ENCODE results near the gene CTSE.

CTSE gene

GRCh38 chr1:205967554-205968335 is 56.0 kb downstream of the CTSE start:
- no peak for DNase-seq

- DNase-seq, result no peak
These were observed 58.4 kb downstream of the CTSE start for GRCh38 chr1:205965036-205965884.

DNA sequence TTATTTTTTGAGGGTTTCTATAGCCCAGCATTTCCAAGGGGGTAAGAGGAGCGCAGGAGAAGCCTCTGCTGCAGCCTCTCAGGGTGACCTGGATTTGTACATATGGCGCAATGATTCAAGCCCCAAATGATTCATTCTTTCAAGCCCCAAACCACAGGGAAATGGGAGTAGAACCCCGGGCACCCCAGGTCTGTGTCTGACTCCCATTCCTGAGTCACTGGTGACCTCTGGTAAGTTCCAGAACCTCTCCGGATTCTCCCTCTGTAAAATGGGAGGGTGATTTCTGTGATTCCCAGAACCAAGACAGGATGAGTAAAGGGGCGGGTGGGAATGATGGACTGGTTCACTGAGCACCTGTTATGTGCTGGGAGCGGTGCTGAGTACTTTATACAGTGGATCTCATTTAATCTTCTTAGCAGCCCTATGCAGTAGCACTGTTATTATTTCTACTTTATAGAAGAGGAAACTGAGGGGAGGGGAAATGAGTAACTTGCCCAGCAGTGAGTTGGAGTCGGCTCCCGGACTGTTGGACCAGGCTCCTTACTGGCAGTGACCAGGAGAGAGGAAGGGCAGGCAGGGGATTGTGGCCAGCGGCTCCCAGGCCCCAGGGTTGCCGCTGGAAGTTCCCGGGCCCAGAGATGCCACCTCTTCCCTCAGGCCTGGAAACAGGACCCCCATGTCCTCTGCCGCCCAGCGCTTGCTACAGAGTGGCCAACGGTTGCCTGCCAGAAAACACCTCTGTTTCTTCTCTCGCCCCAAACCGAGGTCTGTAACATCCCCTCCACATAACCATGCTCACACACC is 60.1 kb downstream of the CTSE start:
- no peak for DNase-seq

DNA sequence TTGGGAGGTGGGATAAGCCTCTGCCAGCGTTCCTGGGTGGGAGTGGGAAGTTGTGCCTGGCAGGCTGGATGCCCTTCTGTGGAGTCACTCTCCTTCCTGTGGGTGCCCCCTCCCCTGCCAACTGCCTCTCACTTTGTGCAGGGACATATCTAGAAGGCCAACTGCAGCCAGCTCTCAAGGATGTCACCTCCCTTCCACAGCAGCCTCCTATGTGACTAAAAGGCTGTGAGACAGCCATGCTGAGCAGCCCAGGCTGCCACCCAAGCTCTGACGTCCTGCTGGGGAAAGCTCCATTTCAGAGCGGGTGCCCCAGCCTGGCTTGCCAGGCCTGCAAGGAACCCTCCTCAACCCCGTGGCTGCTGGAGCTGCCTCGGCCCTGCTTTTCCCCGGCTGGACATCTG is 60.9 kb downstream of the CTSE start:
- no peak for DNase-seq

DNA sequence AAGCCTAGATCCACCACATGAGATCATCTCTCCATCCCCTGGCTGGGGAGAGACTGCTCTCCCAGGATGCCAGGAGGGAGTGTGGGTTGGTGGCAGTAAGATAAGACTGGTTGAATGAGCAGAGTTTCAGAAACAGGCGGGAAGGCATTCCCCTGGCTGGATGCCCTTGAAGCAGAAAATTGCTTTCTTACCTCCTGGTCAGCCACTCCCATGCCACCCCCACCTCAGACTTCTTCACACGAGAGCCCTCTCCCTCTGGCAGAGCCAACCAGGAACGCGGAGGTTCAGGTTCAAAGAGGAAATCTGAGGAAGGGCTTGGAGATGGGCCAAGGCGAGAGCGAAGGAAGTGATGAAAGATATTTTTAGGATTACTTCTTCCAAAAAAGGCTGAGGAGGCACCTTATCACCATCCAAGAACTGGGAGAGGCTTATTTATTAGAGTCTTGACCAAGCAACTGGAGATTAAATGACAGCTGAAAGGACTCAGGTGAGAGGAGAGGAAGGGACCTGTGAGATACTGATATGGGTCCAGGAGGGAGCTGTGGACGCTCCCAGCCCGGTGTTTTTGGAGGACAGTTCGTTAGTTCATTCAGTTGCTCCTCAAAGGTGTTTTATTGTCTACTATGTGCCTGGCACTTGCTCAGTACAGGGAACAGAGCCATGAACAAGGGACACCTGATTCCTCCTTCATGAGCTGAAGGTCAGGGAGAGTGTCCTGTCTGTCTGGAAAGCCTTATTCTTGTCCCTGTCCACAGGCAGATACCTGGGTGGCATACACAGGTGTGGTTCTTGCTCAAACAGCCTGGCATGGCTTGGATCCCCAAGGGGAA is 61.5 kb downstream of the CTSE start:
- no peak for DNase-seq

DNA sequence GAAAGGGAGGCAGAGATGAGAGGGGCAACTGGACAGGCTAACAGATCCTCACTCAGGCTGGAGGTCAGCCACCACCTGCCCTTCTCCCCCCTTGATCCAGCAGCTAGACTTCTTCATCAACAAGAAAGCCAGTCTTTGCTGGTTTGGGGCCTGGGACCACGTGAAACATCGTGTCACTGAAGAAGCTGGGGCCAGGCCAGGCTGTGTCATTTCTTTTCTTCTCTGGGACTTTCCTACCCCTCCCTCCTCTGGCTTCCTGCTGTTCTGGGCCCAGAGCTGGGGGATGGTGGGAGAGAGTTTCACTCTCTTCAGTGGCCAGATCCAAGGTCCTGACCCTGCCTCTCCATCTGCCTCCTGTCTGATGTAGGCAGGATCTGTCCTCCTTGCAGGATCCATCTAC is 62.3 kb downstream of the CTSE start:
- DNase-seq, result no peak

DNA sequence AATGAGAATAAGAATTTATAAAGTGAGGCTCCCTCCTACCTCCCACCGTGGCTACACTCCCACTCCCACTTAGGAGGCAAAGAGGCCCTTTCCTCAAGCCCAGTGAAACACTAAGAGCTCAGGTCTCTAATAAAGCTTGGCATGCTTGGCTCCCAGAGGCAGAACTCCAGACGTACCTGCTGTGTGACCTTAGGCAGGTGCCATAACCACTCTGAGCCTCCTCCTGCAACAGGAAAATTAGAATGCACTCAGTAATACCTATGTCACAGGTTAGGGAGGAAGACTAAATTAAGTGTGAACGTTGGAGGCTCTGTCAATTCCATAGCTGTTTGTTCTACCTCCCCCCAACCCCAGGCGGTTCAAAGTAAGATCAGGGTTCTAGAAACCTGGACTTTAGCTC is 63.9 kb downstream of the CTSE start:
- DNase-seq, result no peak

Data from NCI-H446 treated with DMSO at 0.1 percent for 48 hours (cell line).